Osteoblast (primary cell): Measurements from ENCODE around the gene MAP4K2. TPM values are rescaled to one million over a fixed set of nuclear protein-coding genes. Genes with fewer than 3 reads are reported as not detected.

Experiments used
- DNase-seq: peaks from one replicate; pipeline ENCODE4 v3.0.0; 2011; ENCODE audit warnings: low spot score, mixed read lengths; ENCODE audit not compliant: insufficient read length; ENCODE audit errors: missing footprints
- H2AFZ ChIP-seq: 2 replicates; pipeline ENCODE4 v1.6.0; 2011; ENCODE audit warnings: mild to moderate bottlenecking, low read length
- H3K27ac ChIP-seq: 2 replicates; pipeline ENCODE4 v1.5.1; 2011; ENCODE audit warnings: mild to moderate bottlenecking, low read depth, low read length, moderate library complexity
- H3K27me3 ChIP-seq: 2 replicates; pipeline ENCODE4 v1.6.0; 2012; ENCODE audit warnings: mild to moderate bottlenecking, control low read depth, inconsistent platforms, low read length, moderate library complexity; ENCODE audit not compliant: insufficient read depth
- H3K36me3 ChIP-seq: 2 replicates; pipeline ENCODE4 v1.5.1; 2011; ENCODE audit warnings: mild to moderate bottlenecking, low read length, control low read depth, moderate library complexity; ENCODE audit not compliant: insufficient read depth
- H3K4me1 ChIP-seq: 2 replicates; pipeline ENCODE4 v1.5.1; 2011; ENCODE audit warnings: mild to moderate bottlenecking, low read length, control low read depth, moderate library complexity; ENCODE audit not compliant: insufficient read depth
- H3K4me2 ChIP-seq: 2 replicates; pipeline ENCODE4 v1.6.0; 2011; ENCODE audit warnings: mild to moderate bottlenecking, low read length; ENCODE audit not compliant: insufficient read depth
- H3K4me3 ChIP-seq: fragments of 200-600 bp; sonication (generic); 3 replicates; pipeline ENCODE4 v1.5.1; 2012; ENCODE audit warnings: mild to moderate bottlenecking, low read length, inconsistent platforms; ENCODE audit not compliant: insufficient read depth
- H3K79me2 ChIP-seq: 2 replicates; pipeline ENCODE4 v1.6.0; 2012; ENCODE audit warnings: mild to moderate bottlenecking, low read length, control low read depth, inconsistent platforms; ENCODE audit not compliant: insufficient read depth
- H3K9me3 ChIP-seq: 2 replicates; pipeline ENCODE4 v1.5.1; 2011; ENCODE audit warnings: low read depth, low read length, control low read depth
- H4K20me1 ChIP-seq: 2 replicates; pipeline ENCODE4 v1.6.0; 2012; ENCODE audit warnings: mild to moderate bottlenecking, low read length, control low read depth; ENCODE audit not compliant: insufficient read depth
- total RNA-seq: library from RNA; depleted of rRNA; stranded (reverse); fragments of >200 nt; gene quantifications from 2 replicates; pipeline ENCODE4 v1.2.3, GENCODE V29; 2012
- TF ChIP-seq, protein P1 (sequence below): IDR thresholded peaks from 2 replicates; pipeline ENCODE4 v1.5.1; 2011; ENCODE audit warnings: mild to moderate bottlenecking, low read depth, low read length, moderate library complexity; ENCODE audit errors: extremely low read depth

MAP4K2 gene
- total RNA-seq, 1 donor, result 9.8 TPM

DNA sequence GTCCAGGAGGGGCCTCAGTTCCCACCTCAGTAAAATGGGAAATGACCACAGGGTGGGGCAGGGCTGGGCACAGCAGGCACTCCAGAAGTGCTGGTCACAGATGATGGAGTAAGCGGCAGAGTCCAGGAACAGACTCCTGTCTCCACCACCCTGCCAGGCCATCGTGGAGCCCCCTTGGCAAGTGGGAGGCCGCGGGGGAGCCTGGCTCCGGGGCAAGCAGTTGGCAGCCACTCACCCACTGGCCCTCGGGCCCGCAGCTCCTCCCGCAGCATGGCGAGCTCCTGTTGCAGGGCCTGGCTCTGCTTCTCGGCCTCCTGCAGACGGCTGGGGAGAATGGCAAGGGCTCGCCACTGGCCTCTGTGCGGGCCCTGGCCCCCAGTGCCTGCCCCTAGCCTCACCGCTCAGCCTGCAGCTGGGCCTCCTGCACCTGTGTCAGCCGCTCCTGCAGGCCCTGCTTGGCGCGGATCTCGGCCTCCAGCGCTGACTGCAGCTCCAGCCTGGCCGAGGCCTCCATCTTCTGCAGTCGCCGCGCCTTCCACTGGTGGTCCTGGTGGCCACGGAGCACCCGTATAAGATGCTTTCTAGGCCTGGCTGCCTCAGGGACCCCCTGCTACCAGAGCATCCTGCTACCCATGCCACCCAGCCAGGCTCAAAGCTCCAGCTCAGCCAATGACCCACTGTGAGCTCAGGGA is 31.2 kb upstream of the MAP4K2 start:
- no peaks in the 10 kb centered on the region for H3K4me1 ChIP-seq
- H3K36me3 ChIP-seq, result no peaks in the 10 kb centered on the region
- no peak overlapping the region for H3K4me3 ChIP-seq
- H3K27ac ChIP-seq, result no peak overlapping the region
- H3K27me3 ChIP-seq, result no peaks in the 10 kb centered on the region
- no peak overlapping the region for H3K4me2 ChIP-seq
- H3K79me2 ChIP-seq, result no peaks in the 10 kb centered on the region
- peak; percentile 81 for DNase-seq
- no peak overlapping the region for H2AFZ ChIP-seq
- no peaks in the 10 kb centered on the region for H3K9me3 ChIP-seq
- TF ChIP-seq, protein P1, sequence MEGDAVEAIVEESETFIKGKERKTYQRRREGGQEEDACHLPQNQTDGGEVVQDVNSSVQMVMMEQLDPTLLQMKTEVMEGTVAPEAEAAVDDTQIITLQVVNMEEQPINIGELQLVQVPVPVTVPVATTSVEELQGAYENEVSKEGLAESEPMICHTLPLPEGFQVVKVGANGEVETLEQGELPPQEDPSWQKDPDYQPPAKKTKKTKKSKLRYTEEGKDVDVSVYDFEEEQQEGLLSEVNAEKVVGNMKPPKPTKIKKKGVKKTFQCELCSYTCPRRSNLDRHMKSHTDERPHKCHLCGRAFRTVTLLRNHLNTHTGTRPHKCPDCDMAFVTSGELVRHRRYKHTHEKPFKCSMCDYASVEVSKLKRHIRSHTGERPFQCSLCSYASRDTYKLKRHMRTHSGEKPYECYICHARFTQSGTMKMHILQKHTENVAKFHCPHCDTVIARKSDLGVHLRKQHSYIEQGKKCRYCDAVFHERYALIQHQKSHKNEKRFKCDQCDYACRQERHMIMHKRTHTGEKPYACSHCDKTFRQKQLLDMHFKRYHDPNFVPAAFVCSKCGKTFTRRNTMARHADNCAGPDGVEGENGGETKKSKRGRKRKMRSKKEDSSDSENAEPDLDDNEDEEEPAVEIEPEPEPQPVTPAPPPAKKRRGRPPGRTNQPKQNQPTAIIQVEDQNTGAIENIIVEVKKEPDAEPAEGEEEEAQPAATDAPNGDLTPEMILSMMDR, result no peak
- no peaks in the 10 kb centered on the region for H4K20me1 ChIP-seq

- Histone ChIP-seq H2AFZ (no peak overlapping the region), H3K27ac (no peak overlapping the region), H3K9me3 (no peaks in the 10 kb centered on the region), H3K27me3 (no peaks in the 10 kb centered on the region), H4K20me1 (no peaks in the 10 kb centered on the region), H3K36me3 (no peaks in the 10 kb centered on the region), H3K4me1 (no peaks in the 10 kb centered on the region), H3K4me2 (no peak overlapping the region), H3K79me2 (no peaks in the 10 kb centered on the region), H3K4me3 (no peak overlapping the region)
- TF ChIP-seq, protein P1, result no peak
- no peak for DNase-seq
Observed at GRCh38 chr11:64833509-64833908, 30.5 kb upstream of the MAP4K2 start.

DNA sequence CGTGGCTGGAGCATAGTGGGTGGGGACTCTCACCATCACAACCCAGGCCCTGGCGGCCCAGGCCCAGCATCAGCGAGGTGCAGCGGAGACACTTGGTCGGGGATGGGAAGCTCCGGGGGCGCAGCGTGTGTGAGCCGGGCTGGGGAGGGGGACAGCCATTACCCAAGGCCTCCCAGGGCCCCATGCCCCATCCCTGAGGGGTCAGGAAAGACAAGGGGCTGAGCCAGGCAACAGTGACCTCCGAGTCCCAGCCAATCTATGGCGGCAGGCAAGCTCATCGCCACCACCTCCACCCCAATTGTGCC is 30.1 kb upstream of the MAP4K2 start:
- Histone ChIP-seq H3K4me3 (no peak overlapping the region), H3K27ac (no peak overlapping the region), H2AFZ (no peak overlapping the region), H3K79me2 (no peaks in the 10 kb centered on the region), H4K20me1 (no peaks in the 10 kb centered on the region), H3K4me2 (no peak overlapping the region), H3K27me3 (no peaks in the 10 kb centered on the region), H3K9me3 (no peaks in the 10 kb centered on the region), H3K4me1 (no peaks in the 10 kb centered on the region), H3K36me3 (no peaks in the 10 kb centered on the region)
- TF ChIP-seq, protein P1, result no peak
- DNase-seq, result peak; percentile 48

GRCh38 chr11:64832467-64833197 is 29.6 kb upstream of the MAP4K2 start:
- no peaks in the 10 kb centered on the region for H3K27me3 ChIP-seq
- TF ChIP-seq, protein P1, result no peak
- no peaks in the 10 kb centered on the region for H3K36me3 ChIP-seq

More at GRCh38 chr11:64832467-64833197, 29.6 kb upstream of the MAP4K2 start:
- no peak overlapping the region for H2AFZ ChIP-seq
- H3K27ac ChIP-seq, result no peak overlapping the region
- no peaks in the 10 kb centered on the region for H3K4me1 ChIP-seq
- H3K4me3 ChIP-seq, result no peak overlapping the region
- no peak overlapping the region for H3K4me2 ChIP-seq
- no peaks in the 10 kb centered on the region for H4K20me1 ChIP-seq
- H3K9me3 ChIP-seq, result no peaks in the 10 kb centered on the region
- DNase-seq, result peak; percentile 88
- H3K79me2 ChIP-seq, result no peaks in the 10 kb centered on the region
